Upper lobe of left lung (tissue), 6 donors: ENCODE measurements around the gene TMEM235. TPM values are rescaled to one million over a fixed set of nuclear protein-coding genes. Genes with fewer than 3 reads are reported as not detected.
A peak's percentile ranks its signal among the peaks of the same experiment; 100 is the strongest.

ENCODE experiments used
- ATAC-seq, 2 donors: fragments of 200-7000 bp; cut with Tn5 transposase; one replicate each; pipeline ENCODE4 v1.9.1; 2022; ENCODE audit warnings: mild to moderate bottlenecking in 2 of 2, moderate library complexity in 2 of 2; ENCODE audit not compliant: low FRiP score in 2 of 2
- DNase-seq, 2 donors: peaks; one replicate each; pipeline ENCODE4 v3.0.0-alpha.2; 2019 to 2020
- H3K27ac ChIP-seq, 4 donors: fragments of 200-600 bp; sonication (generic); one replicate each; pipeline ENCODE4 v1.5.1; 2016 to 2019
- H3K27me3 ChIP-seq, 4 donors: fragments of 200-600 bp; sonication (generic); one replicate each; pipeline ENCODE4 v1.5.1; 2017 to 2019
- H3K36me3 ChIP-seq, 4 donors: fragments of 200-600 bp; sonication (generic); one replicate each; pipeline ENCODE4 v1.5.1; 2016 to 2019
- H3K4me1 ChIP-seq, 4 donors: fragments of 200-600 bp; sonication (generic); one replicate each; pipeline ENCODE4 v1.5.1; 2018 to 2019
- H3K4me3 ChIP-seq, 4 donors: fragments of 200-600 bp; sonication (generic); one replicate each; pipeline ENCODE4 v1.5.1; 2017 to 2019; ENCODE audit warnings: mild to moderate bottlenecking in 2 of 4, moderate library complexity in 1 of 4
- H3K9me3 ChIP-seq, 4 donors: fragments of 200-600 bp; sonication (generic); one replicate each; pipeline ENCODE4 v1.5.1; 2018 to 2019
- EP300 ChIP-seq, 4 donors: sonication (generic); formaldehyde crosslinking; IDR thresholded peaks; one replicate each; pipeline ENCODE4 v1.5.1; 2017; ENCODE audit warnings: antibody characterized with exemption in 4 of 4, control low read depth in 2 of 4
- POLR2A ChIP-seq, 4 donors: fragments of 450-650 bp; IDR thresholded peaks; one replicate each; pipeline ENCODE4 v1.5.1; 2016 to 2017; ENCODE audit warnings: antibody characterized with exemption in 4 of 4, mild to moderate bottlenecking in 2 of 4
- POLR2AphosphoS5 ChIP-seq, 2 donors: sonication (generic); formaldehyde crosslinking; IDR thresholded peaks; one replicate each; pipeline ENCODE4 v1.5.1; 2017; ENCODE audit warnings: antibody characterized with exemption in 2 of 2
- WGBS, 2 donors: methylation state at CpG; one replicate each; pipeline ENCODE4 v1.1.5; 2017 to 2018; 5-methylcytosine and 5-hydroxymethylcytosine counted together
- total RNA-seq, 6 donors: library from RNA; depleted of rRNA in 4 of 6; stranded (reverse); fragments of >200 nt in 4 of 6; gene quantifications; one replicate each; pipeline versions ENCODE4 v1.1.0 to v1.2.1, GENCODE V29; 2016 to 2021
- TF ChIP-seq, protein P1 (sequence below), 6 experiments: fragments of 450-650 bp in 4 of 6; fragments of 200-600 bp in 2 of 6; sonication (generic) in 2 of 6; IDR thresholded peaks; one replicate each; pipeline ENCODE4 v1.5.1; 2016 to 2019; ENCODE audit warnings: antibody characterized with exemption in 6 of 6
- donor health status: DM: no; HTN: no; CAD: no; lungs with moderate emphysema.
- donor health status: DM: no; HTN: yes; CAD: no; lungs with severe emphysema.

TMEM235 gene
- total RNA-seq, 6 donors from 2014 or later, result not detected

DNA sequence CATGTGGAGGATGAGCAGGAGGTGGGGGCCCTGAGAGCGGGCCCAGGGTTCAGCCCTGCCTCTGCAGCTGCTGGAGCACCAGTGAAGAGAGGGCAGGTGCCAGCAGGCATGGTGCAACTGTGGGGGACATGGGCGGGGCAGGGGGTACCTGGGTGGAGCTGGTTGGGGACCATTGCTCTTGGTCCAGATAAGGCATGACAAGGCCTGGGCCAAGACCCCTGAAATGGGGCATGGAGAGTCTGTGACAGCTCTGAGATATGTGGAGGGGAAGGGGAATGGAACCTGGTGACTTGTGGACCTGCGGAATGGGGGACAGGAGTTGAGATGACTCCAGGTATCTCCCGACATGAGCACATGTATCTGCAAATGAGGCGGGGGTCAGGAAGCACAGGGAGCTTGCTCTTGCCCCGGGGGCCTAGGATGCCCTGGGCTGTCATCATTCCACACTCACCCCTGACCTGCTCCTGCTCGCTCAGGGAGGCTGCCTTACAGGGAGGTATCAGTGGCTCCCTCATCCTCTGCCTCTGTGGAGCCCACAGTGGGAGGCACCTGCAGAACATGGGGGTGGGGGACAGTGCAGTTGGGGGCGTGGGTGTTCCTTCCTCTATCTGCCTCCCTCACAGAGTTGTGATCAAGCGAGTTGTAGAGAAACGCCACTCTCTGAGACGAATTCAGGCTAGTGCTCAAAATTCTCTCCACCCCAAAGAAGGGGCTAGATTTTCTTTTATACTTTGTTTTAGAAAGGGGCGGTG, 40.2 kb downstream of the TMEM235 start:
- DNase-seq (no peak), ATAC-seq (no peak)
- TF ChIP-seq POLR2A (IDR thresholded peaks at IDR 0.05) (no peak), POLR2AphosphoS5 (IDR thresholded peaks at IDR 0.05) (no peak)
- TF ChIP-seq, protein P1, sequence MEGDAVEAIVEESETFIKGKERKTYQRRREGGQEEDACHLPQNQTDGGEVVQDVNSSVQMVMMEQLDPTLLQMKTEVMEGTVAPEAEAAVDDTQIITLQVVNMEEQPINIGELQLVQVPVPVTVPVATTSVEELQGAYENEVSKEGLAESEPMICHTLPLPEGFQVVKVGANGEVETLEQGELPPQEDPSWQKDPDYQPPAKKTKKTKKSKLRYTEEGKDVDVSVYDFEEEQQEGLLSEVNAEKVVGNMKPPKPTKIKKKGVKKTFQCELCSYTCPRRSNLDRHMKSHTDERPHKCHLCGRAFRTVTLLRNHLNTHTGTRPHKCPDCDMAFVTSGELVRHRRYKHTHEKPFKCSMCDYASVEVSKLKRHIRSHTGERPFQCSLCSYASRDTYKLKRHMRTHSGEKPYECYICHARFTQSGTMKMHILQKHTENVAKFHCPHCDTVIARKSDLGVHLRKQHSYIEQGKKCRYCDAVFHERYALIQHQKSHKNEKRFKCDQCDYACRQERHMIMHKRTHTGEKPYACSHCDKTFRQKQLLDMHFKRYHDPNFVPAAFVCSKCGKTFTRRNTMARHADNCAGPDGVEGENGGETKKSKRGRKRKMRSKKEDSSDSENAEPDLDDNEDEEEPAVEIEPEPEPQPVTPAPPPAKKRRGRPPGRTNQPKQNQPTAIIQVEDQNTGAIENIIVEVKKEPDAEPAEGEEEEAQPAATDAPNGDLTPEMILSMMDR (IDR thresholded peaks at IDR 0.05), result no peak
- Histone ChIP-seq H3K4me1 (peaks cover 44 to 53% (median 50%) of the 10 kb centered on the region in 4 donors), H3K9me3 (no peaks in the 10 kb centered on the region), H3K27ac (no peak overlapping the region), H3K4me3 (no peak overlapping the region), H3K27me3 (no peaks in the 10 kb centered on the region), H3K36me3 (no peaks in the 10 kb centered on the region)
- 73 to 74% methylated on average over 10 to 12 of the region's 12 CpGs for whole genome bisulfite sequencing, 2 donors

DNA sequence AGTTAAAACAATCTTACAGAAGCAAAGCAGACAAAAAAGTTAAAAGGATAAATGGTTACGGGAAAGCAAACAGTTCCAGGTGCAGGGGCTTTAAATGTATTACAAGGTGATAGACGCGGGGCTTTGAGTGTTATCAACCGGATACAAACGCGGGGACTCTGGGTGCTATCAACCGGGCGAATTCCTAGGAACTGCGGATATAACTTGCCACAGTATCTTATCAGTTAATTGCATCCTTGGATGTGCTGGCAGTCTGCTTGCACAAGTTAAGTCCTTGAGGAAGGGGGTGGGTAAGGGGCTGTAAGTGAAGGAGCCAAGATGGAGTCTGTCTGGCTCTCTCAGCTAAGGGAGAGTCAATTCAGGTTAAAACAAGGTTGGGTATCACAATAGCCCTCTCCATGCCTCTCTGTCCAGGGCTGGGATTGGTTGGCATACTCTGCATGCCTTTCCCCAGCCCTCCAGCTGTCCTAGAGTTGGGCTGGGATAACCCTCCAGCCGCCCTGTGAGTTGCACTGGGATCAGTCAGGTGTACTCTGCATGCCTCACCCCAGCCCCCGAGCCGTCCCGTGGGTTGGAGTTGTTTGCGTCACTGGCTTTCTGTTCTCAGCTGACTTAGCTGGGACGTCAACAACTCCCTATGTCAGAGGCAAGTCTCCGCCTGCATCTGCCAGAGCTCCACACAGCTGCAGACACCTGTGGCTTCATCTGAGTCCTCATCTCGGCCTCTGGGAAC, 40.9 kb downstream of the TMEM235 start:
- Histone ChIP-seq H3K9me3 (no peaks in the 10 kb centered on the region), H3K27me3 (no peaks in the 10 kb centered on the region), H3K36me3 (no peaks in the 10 kb centered on the region), H3K27ac (peak overlapping the region in 3 of 4 donors; percentile 54 to 77 (median 71)), H3K4me1 (peaks cover 41 to 51% (median 45%) of the 10 kb centered on the region in 4 donors), H3K4me3 (peak overlapping the region in 2 of 4 donors; percentile 13 to 18)
- WGBS, 2 donors, result 15 to 20% methylated on average over 16 to 17 of the region's 17 CpGs
- DNase-seq (peak in 1 of 2 donors; percentile 91), ATAC-seq (peak; percentile 56 to 93)
- TF ChIP-seq POLR2AphosphoS5 (IDR thresholded peaks at IDR 0.05) (peak; percentile 35 to 83), EP300 (IDR thresholded peaks at IDR 0.05) (peak in 1 of 4 donors; percentile 89), POLR2A (IDR thresholded peaks at IDR 0.05) (peak in 2 of 4 donors; percentile 25 to 69)
- TF ChIP-seq, protein P1 (IDR thresholded peaks at IDR 0.05), result no peak

DNA sequence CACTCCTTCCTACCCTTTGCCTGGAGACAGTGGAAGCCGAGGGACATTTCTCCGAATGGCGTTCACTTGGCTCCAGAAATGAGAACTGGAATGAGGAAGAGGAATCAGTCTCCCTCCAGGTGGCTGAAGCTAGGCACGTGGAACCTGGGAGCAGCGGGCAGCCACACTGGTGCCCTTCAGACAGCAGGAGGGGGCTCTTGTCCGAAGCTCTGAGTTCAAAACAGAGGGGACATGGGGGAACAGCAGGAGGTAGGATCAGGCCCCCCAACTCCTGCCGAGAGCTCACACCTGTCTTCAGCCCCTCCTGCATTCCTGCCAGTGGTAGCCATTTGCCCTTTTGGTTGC, 41.5 kb downstream of the TMEM235 start:
- 30 to 39% methylated on average over 6 to 7 of the region's 7 CpGs for WGBS, 2 donors
- Histone ChIP-seq H3K9me3 (no peaks in the 10 kb centered on the region), H3K4me3 (peak overlapping the region in 2 of 4 donors; percentile 13 to 18), H3K27me3 (no peaks in the 10 kb centered on the region), H3K27ac (peak overlapping the region; percentile 6 to 77 (median 62)), H3K36me3 (no peaks in the 10 kb centered on the region), H3K4me1 (peaks cover 41 to 50% (median 45%) of the 10 kb centered on the region in 4 donors)
- TF ChIP-seq, protein P1 (IDR thresholded peaks at IDR 0.05), result no peak
- TF ChIP-seq EP300 (IDR thresholded peaks at IDR 0.05) (no peak), POLR2AphosphoS5 (IDR thresholded peaks at IDR 0.05) (no peak), POLR2A (IDR thresholded peaks at IDR 0.05) (no peak)
- ATAC-seq (peak in 1 of 2 donors; percentile 54), DNase-seq (no peak)

DNA sequence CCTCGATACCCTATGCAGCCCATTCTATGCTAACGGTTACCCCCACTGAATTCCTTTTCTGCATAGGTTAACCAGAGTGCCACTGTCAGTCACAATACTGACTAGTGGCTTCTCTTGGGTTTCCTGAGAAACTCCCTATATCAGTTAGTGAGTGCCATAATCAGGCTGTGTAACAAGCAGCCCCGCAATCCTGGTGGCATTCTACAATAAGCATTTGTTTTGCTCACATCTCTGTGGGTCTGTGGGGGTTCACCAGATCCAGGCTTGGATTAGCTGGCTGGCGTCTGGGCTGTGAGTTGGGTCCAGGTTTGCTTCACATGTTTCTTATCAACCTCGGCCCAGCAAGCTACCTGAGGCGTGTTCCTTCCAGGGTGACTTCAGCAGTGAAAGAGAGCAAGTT, 42.4 kb downstream of the TMEM235 start:
- TF ChIP-seq EP300 (IDR thresholded peaks at IDR 0.05), result no peak
- TF ChIP-seq, protein P1 (IDR thresholded peaks at IDR 0.05), result no peak
- TF ChIP-seq POLR2A (IDR thresholded peaks at IDR 0.05), result no peak
- TF ChIP-seq POLR2AphosphoS5 (IDR thresholded peaks at IDR 0.05), result no peak
- WGBS, 2 donors, result 90 to 98% methylated on average over 4 to 6 of the region's 6 CpGs

More for the DNA sequence above, 42.4 kb downstream of the TMEM235 start:
- H3K4me1 ChIP-seq, result peaks cover 35 to 41% (median 37%) of the 10 kb centered on the region in 4 donors
- no peak for ATAC-seq
- no peaks in the 10 kb centered on the region for H3K27me3 ChIP-seq
- H3K36me3 ChIP-seq, result no peaks in the 10 kb centered on the region
- H3K27ac ChIP-seq, result no peak overlapping the region
- no peak for DNase-seq
- no peaks in the 10 kb centered on the region for H3K9me3 ChIP-seq
- no peak overlapping the region for H3K4me3 ChIP-seq
